Breast epithelium (tissue), 3 donors: ENCODE measurements around the gene MANSC4.

Experiments
- POLR2A ChIP-seq: fragments of 450-650 bp; IDR thresholded peaks from one replicate; pipeline ENCODE4 v1.6.1; 2016; ENCODE audit warnings: antibody characterized with exemption, mild to moderate bottlenecking, moderate library complexity
- TF ChIP-seq, protein P1 (sequence below), 3 donors: fragments of 450-650 bp; IDR thresholded peaks; one replicate each; pipeline ENCODE4 v1.5.1; 2016 to 2017; ENCODE audit warnings: antibody characterized with exemption in 3 of 3, mild to moderate bottlenecking in 3 of 3, moderate library complexity in 3 of 3

DNA sequence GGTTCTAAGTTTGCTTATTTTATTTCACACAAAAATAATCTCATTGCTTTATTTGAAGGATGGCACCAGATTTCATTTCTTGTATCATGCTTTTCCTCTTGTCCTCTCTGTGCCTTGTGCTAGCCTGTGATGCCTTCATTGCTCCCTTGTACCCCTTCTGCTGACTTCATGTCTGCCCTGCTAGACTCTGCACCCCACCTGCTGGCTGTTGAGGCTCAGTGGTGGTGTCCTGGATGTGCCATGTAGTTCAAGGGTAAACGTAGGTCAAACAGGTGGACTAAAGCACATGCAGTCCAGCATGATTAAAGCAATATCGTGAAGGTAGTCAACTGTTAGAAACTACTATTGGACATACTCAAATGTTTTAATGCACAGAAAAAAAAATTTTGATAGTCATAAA lies 47.8 kb downstream of the MANSC4 start:
- TF ChIP-seq, protein P1, sequence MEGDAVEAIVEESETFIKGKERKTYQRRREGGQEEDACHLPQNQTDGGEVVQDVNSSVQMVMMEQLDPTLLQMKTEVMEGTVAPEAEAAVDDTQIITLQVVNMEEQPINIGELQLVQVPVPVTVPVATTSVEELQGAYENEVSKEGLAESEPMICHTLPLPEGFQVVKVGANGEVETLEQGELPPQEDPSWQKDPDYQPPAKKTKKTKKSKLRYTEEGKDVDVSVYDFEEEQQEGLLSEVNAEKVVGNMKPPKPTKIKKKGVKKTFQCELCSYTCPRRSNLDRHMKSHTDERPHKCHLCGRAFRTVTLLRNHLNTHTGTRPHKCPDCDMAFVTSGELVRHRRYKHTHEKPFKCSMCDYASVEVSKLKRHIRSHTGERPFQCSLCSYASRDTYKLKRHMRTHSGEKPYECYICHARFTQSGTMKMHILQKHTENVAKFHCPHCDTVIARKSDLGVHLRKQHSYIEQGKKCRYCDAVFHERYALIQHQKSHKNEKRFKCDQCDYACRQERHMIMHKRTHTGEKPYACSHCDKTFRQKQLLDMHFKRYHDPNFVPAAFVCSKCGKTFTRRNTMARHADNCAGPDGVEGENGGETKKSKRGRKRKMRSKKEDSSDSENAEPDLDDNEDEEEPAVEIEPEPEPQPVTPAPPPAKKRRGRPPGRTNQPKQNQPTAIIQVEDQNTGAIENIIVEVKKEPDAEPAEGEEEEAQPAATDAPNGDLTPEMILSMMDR (IDR thresholded peaks at IDR 0.05) = no peak
- TF ChIP-seq POLR2A = no peak
